Amniotic epithelial cell (primary cell): Measurements from ENCODE around the gene PTPN14.

ENCODE experiments used
- DNase-seq: peaks from one replicate; pipeline ENCODE4 v3.0.0-alpha.2; 2010; ENCODE audit warnings: low read depth

The PTPN14 gene

GRCh38 chr1:214568328-214568727, 16.9 kb upstream of the PTPN14 start:
- no peak for DNase-seq

DNA sequence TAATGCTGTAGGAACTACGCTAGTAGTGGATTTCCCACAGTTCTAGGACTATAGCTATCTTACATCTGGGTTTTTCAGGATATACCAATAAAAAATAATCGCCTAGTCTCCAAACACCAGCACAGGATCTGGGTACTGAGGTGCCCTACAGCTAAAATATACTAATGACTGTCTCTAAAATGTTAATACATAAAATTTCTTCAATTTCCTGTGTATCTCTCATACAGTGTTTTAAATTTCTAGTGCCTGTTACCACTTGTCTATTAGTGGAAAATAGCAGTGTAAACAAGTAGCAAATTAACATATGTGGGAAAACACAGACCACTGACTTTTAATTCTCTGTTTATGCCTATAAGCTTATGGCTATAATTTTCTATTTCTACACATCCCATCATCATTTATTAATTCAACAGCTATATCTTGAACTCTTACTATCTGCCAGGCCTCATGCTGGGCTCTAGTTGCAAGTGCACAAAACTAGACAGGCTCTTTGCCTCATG, 16.1 kb upstream of the PTPN14 start:
- no peak for DNase-seq

DNA sequence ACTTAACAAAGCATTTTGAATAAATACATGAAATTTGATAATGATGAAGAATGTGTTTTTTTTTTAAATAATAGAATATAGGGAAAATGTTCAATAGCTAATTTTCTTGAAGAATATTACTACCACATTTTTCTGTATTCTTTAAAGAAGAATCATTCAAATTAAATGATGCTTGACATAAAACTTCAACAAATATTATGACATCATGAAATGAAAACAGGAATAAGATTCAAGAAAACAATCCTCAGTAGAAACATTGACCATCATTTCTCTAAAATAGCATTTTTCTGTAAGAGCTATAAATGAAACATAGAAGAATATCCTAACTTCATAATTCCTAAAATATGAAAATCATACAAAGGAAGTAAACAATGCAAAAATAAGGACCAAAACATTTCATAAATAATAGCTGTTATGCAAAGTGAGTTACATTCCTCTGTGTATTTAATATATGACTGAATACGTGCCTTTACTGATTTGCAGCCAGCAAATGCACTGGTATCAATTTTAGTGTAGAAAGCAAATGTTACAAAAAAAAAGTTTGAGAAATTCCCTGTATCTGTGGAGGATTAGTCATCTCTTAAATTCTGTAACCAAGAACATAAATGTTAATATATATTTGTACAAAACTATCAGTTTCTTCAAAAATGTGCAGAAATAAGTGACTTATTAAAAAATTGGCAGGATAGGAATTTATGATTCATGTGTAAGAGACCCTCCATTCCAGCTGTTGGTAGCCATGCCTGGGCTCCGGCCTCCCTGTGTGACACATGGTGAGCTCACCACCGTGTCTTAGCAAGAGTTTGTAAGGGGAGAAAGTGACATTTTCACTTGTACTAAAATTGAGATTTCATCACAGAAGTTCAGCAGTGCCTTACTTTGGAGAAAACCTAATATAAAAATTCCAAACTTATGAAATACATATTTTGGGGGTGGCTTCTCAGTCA, 15.0 kb upstream of the PTPN14 start:
- DNase-seq = no peak

DNA sequence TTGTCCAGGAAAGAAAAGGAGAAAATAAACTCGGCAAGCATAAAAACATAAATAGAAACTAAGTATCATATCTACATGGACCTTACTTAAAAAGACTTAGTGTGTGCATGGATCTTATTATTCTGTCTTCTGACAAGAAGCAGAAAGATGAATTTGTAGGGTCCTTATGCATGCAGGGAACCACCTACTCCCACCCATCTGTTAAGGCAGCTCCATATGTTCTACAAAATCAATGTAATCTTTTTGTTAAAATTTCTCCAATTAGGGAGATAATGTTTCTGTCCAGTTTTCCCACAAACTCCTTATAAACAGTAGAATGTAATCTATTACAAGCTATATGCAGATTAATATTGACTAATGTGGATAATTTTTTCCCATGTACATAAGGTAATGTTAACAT, 13.9 kb upstream of the PTPN14 start:
- DNase-seq = no peak

- DNase-seq = peak; percentile 84
Measured at GRCh38 chr1:214563881-214564280, 12.5 kb upstream of the PTPN14 start.

DNA sequence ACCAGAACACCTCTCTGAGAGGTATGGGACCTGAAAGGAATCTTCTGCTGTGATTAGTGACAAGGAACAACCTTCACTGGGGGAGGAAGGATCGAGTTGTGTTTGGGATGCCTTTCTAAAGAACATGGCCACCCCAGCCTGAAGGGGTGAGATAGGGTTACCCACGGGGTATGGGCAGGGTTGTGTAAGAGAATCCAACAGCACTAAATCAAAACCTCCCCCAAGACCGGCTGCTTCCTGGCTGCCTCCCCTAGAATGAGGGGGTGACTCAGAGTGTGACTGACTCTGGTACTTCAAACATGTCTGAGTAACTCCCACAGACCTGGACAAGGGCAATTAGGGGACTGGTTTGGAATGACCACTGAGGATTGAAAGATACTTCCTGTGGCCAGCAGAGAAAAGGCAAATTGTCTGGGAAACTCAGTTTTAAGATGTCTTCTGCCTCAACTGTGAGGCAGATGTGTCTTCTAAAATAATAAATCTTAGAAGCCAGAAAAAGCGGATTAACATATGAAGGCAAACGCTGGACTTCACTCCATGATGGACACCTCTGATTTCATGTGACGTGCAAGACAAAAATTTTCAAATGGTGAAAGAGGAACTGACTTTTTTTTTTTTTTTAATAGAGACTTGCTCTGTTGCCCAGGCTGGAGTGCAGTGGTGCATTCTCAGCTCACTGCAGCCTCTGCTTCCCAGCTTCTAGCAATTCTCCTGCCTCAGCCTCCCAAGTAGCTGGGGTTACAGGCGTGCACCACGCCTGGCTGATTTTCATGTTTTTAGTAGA, 6.7 kb upstream of the PTPN14 start:
- peak; percentile 97 for DNase-seq

GRCh38 chr1:214553142-214553710, 1.8 kb upstream of the PTPN14 start:
- DNase-seq = no peak

DNA sequence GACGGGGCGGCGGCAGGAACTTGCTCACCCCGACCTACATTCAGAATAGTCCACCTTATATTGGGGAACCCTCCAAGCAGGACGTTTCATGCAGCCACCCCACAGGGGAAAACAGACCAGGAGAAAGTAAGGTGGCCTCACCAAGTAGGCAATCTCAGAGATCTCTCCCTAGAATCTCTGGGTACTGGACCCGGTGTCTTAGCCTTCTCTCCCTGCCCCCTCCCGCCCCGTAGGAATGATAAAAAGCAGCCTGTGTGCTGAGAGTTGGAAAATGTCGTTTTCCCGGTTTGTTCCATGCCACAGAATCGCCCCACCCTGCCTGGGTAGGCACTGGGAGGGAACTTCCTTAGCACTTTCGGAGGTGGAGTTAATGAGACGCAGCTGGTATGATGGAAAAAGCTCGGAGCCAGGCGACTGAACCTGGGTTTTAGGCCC, 789 bp upstream of the PTPN14 start:
- peak; percentile 54 for DNase-seq

- no peak for DNase-seq
Measured at GRCh38 chr1:214550857-214551435, 456 bp downstream of the PTPN14 start.

- DNase-seq = peak; percentile 62
Measured at GRCh38 chr1:214550013-214550856, 1.2 kb downstream of the PTPN14 start.

GRCh38 chr1:214549604-214550003, 1.8 kb downstream of the PTPN14 start:
- DNase-seq = no peak

DNA sequence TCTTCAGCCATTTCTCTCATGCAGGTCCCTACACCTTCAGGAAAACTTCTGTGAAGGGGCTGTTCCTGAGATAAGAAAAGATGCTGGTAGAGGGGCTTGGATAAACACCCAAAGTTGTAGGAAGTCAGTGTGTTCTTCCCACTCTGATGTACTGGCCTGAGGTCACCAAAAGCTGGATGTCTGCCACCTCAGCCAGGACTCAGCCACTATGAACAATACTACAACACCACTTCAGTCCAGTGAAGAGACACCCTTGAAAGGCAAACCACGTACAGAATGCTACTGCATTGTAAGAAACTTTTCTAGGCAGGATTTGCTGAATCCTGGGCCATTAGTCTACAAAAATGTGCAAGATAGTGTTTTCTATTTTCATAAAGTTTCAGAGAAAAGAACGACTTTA, 2.4 kb downstream of the PTPN14 start:
- no peak for DNase-seq

DNA sequence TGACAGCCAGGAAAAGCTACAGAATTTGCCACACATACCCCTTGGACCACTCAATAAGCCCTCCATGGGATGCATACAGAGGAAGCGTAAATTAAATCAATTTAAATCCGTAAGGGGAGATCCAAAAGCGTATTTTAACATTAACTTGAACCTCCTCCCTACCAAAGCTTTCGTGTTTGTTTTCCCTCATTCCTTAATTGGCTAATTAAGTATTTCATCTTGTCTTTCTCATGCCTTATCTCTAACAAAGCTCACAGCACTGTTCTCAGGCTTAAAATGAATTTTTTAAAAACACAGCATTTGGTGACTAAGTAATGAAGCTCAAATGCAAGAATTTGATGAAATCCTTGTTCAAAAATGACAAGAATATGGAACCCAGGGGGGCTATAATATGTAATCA, 3.1 kb downstream of the PTPN14 start:
- DNase-seq = no peak

- no peak for DNase-seq
Measured at GRCh38 chr1:214547747-214548146, 3.7 kb downstream of the PTPN14 start.

DNA sequence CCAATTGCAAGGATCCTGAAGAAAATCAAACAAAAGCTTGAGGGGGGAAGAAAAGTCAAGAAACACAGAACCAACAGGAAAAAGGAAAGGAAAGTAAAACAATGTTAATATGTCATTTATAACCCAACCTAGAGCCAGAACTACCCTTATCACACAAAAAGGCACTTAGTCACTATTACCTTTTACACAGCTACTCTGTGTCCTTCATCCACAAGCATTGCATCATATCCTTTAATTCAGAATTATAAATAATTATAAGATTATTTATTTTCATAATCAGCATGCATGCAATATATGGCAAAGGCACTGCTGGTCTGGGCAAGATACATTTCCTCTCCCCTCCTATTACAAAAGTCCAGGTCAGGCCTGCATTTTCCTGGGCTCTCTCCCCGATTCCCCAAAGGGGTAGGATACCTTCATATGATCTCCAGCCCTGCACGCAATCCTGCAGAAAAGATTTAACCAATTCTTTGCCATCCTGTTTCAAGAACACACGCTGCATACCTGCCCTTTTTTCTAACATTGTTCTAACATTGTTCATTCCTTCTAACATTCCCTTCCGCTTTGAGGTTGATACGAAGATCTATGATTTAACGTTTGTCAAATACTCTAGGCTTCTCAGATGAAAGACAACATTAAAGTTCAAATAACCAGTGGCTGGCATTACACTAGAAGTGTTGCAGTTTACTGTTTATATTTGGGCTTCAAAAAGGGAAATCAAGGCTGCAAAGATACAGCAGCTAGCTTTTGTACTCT, 4.3 kb downstream of the PTPN14 start:
- no peak for DNase-seq

GRCh38 chr1:214546084-214546483, 5.3 kb downstream of the PTPN14 start:
- DNase-seq = no peak

- no peak for DNase-seq
Measured at GRCh38 chr1:214545293-214545692, 6.1 kb downstream of the PTPN14 start.

DNA sequence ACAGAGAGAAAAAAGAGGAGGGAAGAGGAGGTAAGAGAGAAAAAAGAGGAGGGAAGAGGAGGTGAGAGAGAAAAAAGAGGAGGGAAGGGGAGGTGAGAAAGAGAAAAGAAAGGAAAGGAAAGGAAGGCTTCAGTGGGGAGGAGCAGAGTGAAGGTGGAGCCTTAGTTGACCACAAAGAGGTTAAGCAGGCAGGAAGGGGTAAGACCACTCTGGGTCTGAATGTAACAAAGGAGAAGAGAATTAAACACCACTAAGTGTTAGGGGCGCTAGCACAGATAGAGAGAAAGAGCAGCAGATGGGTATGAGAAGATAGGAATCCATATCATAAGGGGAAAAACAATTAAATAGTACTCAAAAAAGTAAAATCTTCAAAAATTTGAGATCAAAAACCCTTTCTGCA, 6.6 kb downstream of the PTPN14 start:
- no peak for DNase-seq

DNA sequence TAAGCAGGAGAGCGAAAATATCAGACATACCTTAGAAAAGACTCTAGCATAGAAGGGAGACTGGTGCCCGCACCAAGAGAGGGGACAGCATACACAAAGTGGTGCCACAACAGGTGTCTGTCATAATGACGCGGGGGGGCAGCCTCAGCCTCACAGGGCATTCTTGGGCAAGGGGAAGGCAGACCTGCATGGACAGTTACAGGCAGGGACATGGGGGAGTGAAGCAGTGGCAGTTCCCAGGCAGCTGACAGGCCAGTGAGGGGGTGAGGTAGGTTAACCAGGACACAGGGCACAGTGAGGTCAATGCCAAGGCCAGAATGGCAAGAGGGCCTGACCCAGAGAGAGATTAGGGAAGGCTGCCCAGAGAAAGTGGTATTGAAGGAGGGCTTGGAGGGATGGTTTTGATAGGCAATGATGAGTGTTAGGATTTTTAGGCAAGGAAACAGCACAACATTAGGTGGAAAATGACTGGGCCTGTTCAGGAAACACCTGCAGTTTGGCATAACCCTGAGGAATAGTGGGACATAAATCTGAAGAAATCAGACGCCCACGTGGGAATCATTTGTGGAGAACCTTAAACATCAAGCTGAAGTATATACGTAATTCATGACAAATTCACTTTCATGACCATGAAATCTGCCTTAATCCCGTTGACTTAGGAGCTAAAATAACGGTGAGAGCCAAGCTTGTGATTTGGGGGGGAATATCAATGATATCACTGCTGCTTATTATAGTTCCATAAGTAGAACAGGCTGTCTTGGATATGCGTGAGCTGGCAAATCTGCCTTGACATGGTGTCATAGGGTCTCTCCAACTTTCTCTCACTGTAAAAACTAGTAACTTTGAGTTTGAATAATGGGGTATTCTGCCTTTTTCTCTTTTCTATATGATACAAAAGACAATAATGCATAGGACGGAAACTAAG, 8.9 kb downstream of the PTPN14 start:
- DNase-seq = no peak
